Measurements from ENCODE around the gene CHL1.

The CHL1 gene

DNA sequence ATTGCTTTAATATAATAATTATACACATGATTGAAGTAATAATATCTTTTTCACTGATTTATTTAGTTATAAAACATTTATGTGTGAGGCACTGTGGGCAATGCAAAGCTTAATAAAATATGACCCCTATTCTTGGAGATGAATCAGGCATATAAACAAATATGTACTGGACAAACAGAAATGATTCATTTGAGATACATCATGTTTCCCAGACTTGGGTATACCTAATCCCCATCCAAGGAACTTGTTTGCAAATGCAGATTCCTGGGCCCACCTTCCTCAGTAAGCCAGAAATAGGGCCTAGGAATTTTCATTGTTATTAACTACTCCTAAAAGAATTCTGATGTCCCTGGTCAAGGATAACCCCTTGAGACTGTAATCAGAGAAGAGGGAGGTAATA lies 184.2 kb downstream of the CHL1 start:
- DNase-seq (ENCODE audit: low read depth in 2 of 2, low spot score in 1 of 2), result no peak

DNA sequence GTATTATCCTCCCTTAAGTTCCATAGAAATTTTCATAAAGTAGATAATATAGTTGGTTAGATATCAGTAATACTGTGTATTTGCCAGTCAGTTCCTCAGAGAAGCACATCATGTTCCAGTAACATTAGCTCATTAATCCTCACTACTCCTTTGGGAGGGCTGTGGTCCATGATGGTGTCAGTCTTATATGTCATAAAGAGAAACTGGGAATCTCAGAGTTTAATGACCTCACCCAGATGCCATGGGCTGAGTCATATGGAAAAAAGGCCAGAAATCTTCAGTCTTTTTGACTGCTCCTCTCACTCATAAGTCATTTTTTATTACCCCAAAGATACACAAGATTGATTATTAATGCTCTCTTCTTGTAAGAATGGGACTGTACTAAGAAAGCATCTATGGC lies 188.6 kb downstream of the CHL1 start:
- DNase-seq (ENCODE audit: low read depth in 2 of 2, low spot score in 1 of 2), result no peak

DNA sequence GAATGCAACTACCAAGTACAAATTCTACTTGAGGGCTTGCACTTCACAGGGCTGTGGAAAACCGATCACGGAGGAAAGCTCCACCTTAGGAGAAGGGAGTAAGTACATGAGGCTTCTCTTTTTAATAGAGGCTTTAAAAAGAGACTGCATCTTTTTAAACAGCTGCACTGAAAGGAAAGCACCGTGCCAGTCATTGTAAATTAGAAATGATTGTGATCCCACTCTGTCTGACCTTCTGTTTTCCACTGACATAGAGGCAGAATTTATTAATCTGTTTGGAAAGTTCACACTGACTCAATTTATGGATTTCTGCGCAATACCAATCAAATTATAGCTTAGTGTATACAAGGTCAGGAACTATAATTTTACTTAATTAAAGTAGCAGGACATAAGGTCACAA lies 198.2 kb downstream of the CHL1 start:
- no peak for DNase-seq (ENCODE audit: low read depth in 2 of 2, low spot score in 1 of 2)

DNA sequence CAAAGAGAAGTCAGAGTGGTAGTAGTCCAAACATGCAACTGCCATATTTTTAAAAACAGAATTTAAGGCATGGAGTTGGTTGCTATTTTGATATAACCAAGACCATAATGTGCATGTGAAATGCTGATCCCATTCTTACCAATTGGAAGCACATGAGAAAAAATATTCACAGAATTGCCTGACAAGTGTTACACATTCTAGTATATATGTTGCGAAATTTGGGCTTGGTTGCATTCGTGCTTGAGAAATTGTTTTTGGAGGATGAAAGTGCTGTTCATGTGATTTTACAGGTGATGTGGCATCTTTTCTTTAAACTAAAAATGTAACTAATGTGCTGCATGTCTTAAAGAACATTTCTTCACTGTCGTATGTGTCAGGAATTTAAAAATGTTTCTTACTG lies 199.7 kb downstream of the CHL1 start:
- no peak for DNase-seq (ENCODE audit: low read depth in 2 of 2, low spot score in 1 of 2)

DNA sequence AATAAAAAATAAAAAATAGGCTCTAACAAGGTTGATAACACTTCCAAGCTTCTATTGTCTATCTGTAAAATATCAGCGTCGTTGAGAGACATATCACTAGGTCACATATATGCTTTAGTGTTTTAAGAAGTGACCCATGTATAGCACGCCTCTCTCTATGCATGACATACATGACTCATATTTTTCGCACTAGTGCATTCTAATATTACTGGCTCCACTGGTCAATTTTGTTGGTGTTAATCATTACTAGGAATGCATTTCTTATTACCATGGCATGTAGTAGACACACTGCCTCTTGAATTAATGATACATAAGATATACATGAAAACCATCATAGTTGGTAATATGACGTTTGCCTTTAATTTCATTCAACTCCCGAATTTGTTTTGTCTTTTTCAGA lies 203.1 kb downstream of the CHL1 start:
- no peak for DNase-seq (ENCODE audit: low read depth in 2 of 2, low spot score in 1 of 2)

GRCh38 chr3:403826-404225 lies 207.3 kb downstream of the CHL1 start:
- no peak for DNase-seq (ENCODE audit: low read depth in 2 of 2, low spot score in 1 of 2)

DNA sequence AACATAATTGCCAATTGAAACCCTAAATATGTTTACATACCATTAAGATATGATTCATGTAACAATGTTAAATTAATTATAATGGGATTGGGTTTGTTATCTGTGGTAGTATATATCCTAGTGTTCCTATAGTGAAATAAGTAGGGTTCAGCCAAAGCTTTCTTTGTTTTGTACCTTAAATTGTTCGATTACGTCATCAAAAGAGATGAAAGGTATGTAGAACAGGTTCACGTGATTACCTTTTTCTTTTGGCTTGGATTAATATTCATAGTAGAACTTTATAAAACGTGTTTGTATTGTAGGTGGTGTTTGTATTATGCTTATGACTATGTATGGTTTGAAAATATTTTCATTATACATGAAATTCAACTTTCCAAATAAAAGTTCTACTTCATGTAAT lies 212.4 kb downstream of the CHL1 start:
- no peak for DNase-seq (ENCODE audit: low read depth in 2 of 2, low spot score in 1 of 2)

GRCh38 chr3:411226-411625 lies 214.7 kb downstream of the CHL1 start:
- no peak for DNase-seq (ENCODE audit: low read depth in 2 of 2, low spot score in 1 of 2)

GRCh38 chr3:414063-414462 lies 217.5 kb downstream of the CHL1 start:
- no peak for DNase-seq (ENCODE audit: low read depth in 2 of 2, low spot score in 1 of 2)

DNA sequence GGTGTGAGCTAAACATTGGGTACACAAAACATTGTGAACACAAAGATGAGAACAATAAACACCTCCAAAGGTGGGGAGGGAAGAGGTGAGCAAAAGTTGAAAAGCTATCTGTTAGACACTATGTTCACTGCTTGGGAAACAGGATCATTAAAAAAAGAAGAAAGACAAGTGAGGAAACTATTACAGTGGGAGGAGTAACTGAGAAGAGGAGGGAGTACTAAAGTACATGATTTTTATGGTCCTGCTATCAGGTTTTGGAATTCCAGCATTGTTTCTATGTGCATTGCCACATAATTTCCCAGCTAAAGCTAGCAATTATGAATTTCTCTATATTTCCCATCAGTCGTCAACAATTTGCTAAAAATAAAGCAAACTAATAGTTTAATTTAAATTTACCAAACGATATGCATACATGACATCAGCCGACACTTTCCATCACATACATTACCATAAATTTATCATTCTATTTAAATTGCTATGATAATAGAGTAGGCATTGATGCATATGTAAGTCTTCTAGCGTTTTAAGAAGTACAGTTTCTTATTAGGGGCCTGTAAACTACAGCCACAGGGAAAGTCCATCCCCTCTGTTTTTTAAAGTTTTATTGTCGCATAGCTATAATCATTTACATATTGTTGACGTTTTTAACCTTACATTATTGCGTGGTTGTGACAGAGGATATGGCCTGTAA lies 221.8 kb downstream of the CHL1 start:
- DNase-seq (ENCODE audit: low read depth in 2 of 2, low spot score in 1 of 2), result no peak

GRCh38 chr3:420584-420983 lies 224.0 kb downstream of the CHL1 start:
- no peak for DNase-seq (ENCODE audit: low read depth in 2 of 2, low spot score in 1 of 2)

- DNase-seq (ENCODE audit: low read depth in 2 of 2, low spot score in 1 of 2), result no peak
Observed at GRCh38 chr3:425079-425478, 228.5 kb downstream of the CHL1 start.

DNA sequence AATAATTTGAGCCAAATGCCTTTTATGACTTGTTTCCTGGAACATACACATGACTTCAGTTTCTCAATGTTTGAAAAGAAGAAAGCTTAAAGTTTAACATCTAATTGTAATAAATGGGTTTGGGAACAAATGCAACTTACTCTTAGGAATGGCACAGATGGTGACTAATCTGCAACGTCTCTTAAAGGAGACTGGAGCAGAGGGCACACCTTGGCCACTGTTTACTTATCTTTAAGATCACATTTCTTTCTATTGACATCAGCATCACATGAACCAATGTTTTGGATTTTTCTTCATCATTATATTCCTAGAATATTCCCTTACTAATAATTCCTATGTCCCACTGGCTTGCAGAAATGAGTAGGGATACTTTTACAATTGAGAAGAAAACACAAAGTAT lies 229.5 kb downstream of the CHL1 start:
- DNase-seq (ENCODE audit: low read depth in 2 of 2, low spot score in 1 of 2), result no peak

- DNase-seq (ENCODE audit: low read depth in 2 of 2, low spot score in 1 of 2), result no peak
Observed at GRCh38 chr3:427128-427527, 230.6 kb downstream of the CHL1 start.

DNA sequence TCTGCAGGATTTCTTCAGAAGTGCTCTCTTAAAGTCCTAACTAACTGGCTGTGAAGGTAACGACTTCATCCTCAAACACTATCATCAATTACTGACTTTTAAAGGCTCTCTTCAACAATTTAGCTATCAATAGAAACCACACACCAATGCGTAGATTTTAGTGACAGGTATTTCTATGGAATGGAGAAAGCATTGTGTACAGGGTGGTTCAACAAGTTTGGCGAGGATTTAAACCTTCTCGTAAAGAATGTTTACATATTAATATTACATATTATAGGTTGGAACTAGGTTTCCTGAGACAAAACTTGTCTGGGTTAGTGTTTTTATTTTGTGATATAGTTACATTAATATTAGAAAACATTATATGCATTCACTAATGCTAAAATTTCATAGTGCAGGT lies 233.6 kb downstream of the CHL1 start:
- no peak for DNase-seq (ENCODE audit: low read depth in 2 of 2, low spot score in 1 of 2)

DNA sequence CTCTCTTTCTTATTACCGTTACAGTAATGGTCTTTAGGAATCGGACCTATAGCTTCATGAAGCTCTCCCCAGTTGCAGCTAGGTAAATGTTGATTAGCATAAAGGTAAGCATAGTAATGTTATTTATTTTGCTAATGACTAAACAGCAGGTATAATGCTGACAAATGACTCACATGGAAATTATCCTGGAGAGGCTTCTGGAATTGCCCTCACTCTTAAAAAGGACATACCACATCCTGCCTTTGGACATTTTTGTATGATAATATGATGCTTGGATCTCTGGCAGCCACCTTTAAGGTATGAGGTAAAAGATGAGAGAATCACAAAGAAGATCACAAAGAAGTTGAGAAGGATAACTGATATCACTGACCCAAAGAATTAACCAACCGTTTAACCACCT lies 238.6 kb downstream of the CHL1 start:
- DNase-seq (ENCODE audit: low read depth in 2 of 2, low spot score in 1 of 2), result no peak

DNA sequence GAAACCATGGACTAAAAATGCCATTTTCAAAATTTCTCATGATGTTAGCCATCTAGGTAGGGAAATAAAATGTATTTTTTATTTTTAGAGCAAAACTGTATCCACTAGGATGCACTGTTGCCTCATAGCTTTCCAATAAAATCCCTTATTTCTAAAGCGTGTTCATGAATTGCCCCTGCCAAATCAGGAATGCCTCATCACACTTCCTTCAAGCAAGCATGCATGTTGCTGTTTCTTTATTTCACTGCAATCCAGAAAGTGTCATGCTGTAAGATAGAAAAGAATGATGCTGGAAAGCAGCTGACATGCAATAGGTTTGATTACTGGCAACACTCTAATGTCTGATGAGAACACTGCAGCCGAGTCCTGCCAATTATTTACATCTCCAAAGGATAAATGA lies 239.5 kb downstream of the CHL1 start:
- no peak for DNase-seq (ENCODE audit: low read depth in 2 of 2, low spot score in 1 of 2)

GRCh38 chr3:440826-441225 lies 244.3 kb downstream of the CHL1 start:
- DNase-seq (ENCODE audit: low read depth in 2 of 2, low spot score in 1 of 2), result no peak

DNA sequence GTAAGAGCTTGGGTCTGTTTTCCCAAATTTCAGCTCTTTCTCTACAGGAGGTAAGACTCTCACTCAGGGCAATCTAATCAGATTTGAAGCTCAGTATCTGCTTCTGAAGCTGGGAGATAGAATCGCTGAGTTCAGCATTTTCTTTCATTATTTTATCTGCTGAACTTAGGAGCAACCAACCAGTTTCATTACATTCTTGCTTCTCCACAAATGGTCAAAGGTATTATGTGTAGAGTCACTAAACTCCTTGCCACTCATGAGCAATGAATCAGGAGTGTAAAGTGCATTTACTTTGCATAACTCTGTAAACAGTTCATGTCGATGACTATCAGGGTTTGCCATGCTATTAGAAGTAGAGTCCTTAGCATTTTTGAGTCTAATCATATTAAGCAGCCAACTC lies 249.4 kb downstream of the CHL1 start:
- DNase-seq (ENCODE audit: low read depth in 2 of 2, low spot score in 1 of 2), result no peak

DNA sequence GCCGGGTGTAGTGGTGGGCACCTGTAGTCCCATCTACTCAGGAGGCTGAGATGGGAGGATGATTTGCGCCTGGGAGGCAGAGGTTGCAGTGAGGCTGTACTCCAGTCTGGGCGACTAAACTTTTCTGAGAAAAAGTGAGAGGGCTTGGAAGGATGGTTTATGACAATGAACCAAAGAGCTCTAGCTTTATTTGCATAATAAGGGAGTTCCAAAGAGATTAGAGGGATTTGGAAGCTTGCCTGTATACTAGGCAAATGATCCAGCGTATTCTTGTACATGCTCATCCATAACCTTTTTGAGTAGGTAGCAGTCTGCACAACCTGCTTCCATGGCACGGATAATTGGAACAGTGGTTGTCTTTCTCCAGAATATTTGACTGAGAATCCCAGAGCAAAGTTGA lies 251.1 kb downstream of the CHL1 start:
- no peak for DNase-seq (ENCODE audit: low read depth in 2 of 2, low spot score in 1 of 2)

- DNase-seq (ENCODE audit: low read depth in 2 of 2, low spot score in 1 of 2), result no peak
Observed at GRCh38 chr3:449711-450110, 253.1 kb downstream of the CHL1 start.

GRCh38 chr3:452221-452620 lies 255.7 kb downstream of the CHL1 start:
- DNase-seq (ENCODE audit: low read depth in 2 of 2, low spot score in 1 of 2), result no peak

DNA sequence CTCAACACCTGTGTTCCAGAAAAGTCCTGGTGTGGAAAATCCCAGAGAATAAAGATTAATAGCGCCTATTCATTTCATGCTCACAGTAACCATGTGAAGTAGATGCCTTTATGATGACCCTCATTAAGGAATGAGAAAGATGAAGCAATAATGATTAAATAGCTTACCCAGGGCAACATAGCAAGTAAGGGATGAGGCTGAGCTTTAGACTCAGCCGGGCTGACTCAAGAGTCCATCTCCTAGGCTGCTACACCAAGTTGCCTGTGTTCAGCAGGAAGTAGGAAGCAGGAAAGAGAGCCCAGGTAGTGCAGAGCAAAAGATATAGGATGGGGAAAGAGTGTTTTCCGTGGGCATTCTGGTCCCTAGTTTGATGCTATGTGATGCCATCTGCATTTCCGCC lies 256.5 kb downstream of the CHL1 start:
- no peak for DNase-seq (ENCODE audit: low read depth in 2 of 2, low spot score in 1 of 2)

GRCh38 chr3:454986-455385 lies 258.4 kb downstream of the CHL1 start:
- no peak for DNase-seq (ENCODE audit: low read depth in 2 of 2, low spot score in 1 of 2)
